ENCODE measurements around the gene SLX4. TPM values are rescaled to one million over a fixed set of nuclear protein-coding genes. Genes with fewer than 3 reads are reported as not detected.

The SLX4 gene
- total RNA-seq, 2 experiments from 2014 or later = 9.8 to 10.1 TPM

GRCh38 chr16:3640632-3641501 is 29.5 kb upstream of the SLX4 start:
- DNase-seq (no peak), ATAC-seq (no peak)
- TF ChIP-seq CTCF (IDR thresholded peaks at IDR 0.05) = no peak
- intact Hi-C loops (cut with micrococcal nuclease) = loop anchor here (10.0 kb wide), 1 partner anchor 116 kb away; no protein-coding TSS in a partner anchor
- no peaks in the 10 kb centered on the region for H3K9me3 Mint-ChIP-seq
- POLR2A ChIA-PET = interaction anchor here (1.0 kb wide), 1 partner anchor 10 kb away, joined by 3 read pairs; no protein-coding TSS in a partner anchor
- no peaks in the 10 kb centered on the region for H3K27me3 Mint-ChIP-seq
- H3K4me1 Mint-ChIP-seq (ENCODE audit: low read depth) = peaks cover 25% of the 10 kb centered on the region
- H3K4me3 Mint-ChIP-seq = no peak overlapping the region
- no peaks in the 10 kb centered on the region for H3K36me3 Mint-ChIP-seq (ENCODE audit: low read depth)
- CTCF ChIA-PET = interaction anchor here (1.3 kb wide), 1 partner anchor 13 kb away, joined by 4 read pairs; the partner anchor contains the start of gene DNASE1
- H3K27ac Mint-ChIP-seq = no peak overlapping the region

GRCh38 chr16:3640207-3640606 is 28.8 kb upstream of the SLX4 start:
- H3K4me1 Mint-ChIP-seq (ENCODE audit: low read depth) = peaks cover 27% of the 10 kb centered on the region
- no peak overlapping the region for H3K27ac Mint-ChIP-seq
- intact Hi-C loops (cut with micrococcal nuclease) = loop anchor here (10.0 kb wide), 1 partner anchor 115 kb away; no protein-coding TSS in a partner anchor
- ChIA-PET CTCF (interaction anchor here (1.3 kb wide), 1 partner anchor 14 kb away, joined by 4 read pairs; the partner anchor contains the start of gene DNASE1), POLR2A (interaction anchor here (0.7 to 1.0 kb wide), 2 partner anchors 9 to 534 kb away, joined by 3 read pairs; no protein-coding TSS in a partner anchor)
- H3K9me3 Mint-ChIP-seq = no peaks in the 10 kb centered on the region
- ATAC-seq = no peak
- DNase-seq = no peak
- TF ChIP-seq CTCF (IDR thresholded peaks at IDR 0.05) = no peak
- no peaks in the 10 kb centered on the region for H3K27me3 Mint-ChIP-seq
- H3K36me3 Mint-ChIP-seq (ENCODE audit: low read depth) = no peaks in the 10 kb centered on the region
- no peak overlapping the region for H3K4me3 Mint-ChIP-seq

GRCh38 chr16:3638916-3639644 is 27.7 kb upstream of the SLX4 start:
- no peak for DNase-seq
- H3K9me3 Mint-ChIP-seq = no peaks in the 10 kb centered on the region
- TF ChIP-seq CTCF (IDR thresholded peaks at IDR 0.05) = no peak
- CTCF ChIA-PET = interaction anchor here (2.7 kb wide), 1 partner anchor 16 kb away, joined by 13 read pairs; the partner anchor contains the start of gene DNASE1
- no peaks in the 10 kb centered on the region for H3K27me3 Mint-ChIP-seq
- H3K27ac Mint-ChIP-seq = peak overlapping the region; percentile 4
- ATAC-seq = no peak
- no peaks in the 10 kb centered on the region for H3K36me3 Mint-ChIP-seq (ENCODE audit: low read depth)
- H3K4me1 Mint-ChIP-seq (ENCODE audit: low read depth) = peaks cover 27% of the 10 kb centered on the region
- POLR2A ChIA-PET = interaction anchor here (0.6 to 0.7 kb wide), 2 partner anchors 76 to 535 kb away, joined by 3 to 5 read pairs; no protein-coding TSS in a partner anchor
- intact Hi-C loops (cut with micrococcal nuclease) = no loop called here
- no peak overlapping the region for H3K4me3 Mint-ChIP-seq

- peak overlapping the region; percentile 91 for H3K27ac Mint-ChIP-seq
- TF ChIP-seq CTCF (IDR thresholded peaks at IDR 0.05) = no peak
- intact Hi-C loops (cut with micrococcal nuclease) = no loop called here
- no peaks in the 10 kb centered on the region for H3K27me3 Mint-ChIP-seq
- DNase-seq = peak; percentile 68
- no peak overlapping the region for H3K4me3 Mint-ChIP-seq
- peak; percentile 73 for ATAC-seq
- CTCF ChIA-PET = interaction anchor here (1.2 to 2.7 kb wide), 2 partner anchors 11 to 17 kb away, joined by 6 to 13 read pairs; partner anchors contain the start of gene DNASE1
- H3K36me3 Mint-ChIP-seq (ENCODE audit: low read depth) = no peaks in the 10 kb centered on the region
- POLR2A ChIA-PET = interaction anchor here (0.6 to 1.2 kb wide), 5 partner anchors 11 to 60 kb away, joined by 3 read pairs; partner anchors contain the start of gene NLRC3
- peaks cover 27% of the 10 kb centered on the region for H3K4me1 Mint-ChIP-seq (ENCODE audit: low read depth)
- H3K9me3 Mint-ChIP-seq = no peaks in the 10 kb centered on the region
Measured at GRCh38 chr16:3637371-3637923, 26.0 kb upstream of the SLX4 start.

Measured in activated CD8-positive, alpha-beta T cell treated with anti-CD3 and anti-CD28 coated beads for 36 hours (primary cell).